Measurements from ENCODE around the gene SMAD1.
"Not testable (repeated sequence)": the region's sequence is repeated elsewhere in the genome, so short reads cannot be mapped to it uniquely, and the experiment has no call there.

The SMAD1 gene

GRCh38 chr4:145530662-145531061 is 49.0 kb downstream of the SMAD1 start:
- DNase-seq: no peak

GRCh38 chr4:145531223-145531622 is 49.6 kb downstream of the SMAD1 start:
- no peak for DNase-seq

DNA sequence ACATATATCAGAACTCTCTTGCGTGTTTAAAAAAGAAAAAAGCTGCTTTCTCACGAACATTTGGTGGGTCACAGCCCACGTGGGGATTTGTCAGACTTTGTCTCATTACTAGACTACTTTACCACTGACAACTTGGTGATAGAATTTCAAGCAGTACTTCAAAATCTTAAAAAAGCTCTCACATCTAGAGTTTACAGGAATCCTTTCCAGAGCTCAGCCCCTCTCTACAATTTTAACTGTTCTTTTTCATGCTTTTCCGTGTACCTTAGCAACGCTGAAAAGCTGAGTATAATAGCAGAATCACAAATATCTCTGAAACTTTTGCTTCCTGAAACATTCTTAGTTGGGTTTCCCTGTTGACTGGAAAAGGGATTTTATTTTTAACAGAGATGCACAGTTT is 50.2 kb downstream of the SMAD1 start:
- no peak for DNase-seq

- DNase-seq: no peak
These were observed 51.3 kb downstream of the SMAD1 start for GRCh38 chr4:145533001-145533400.

GRCh38 chr4:145533415-145533814 is 51.8 kb downstream of the SMAD1 start:
- not testable (repeated sequence) for DNase-seq

GRCh38 chr4:145533961-145534360 is 52.3 kb downstream of the SMAD1 start:
- DNase-seq: no peak

GRCh38 chr4:145535202-145535601 is 53.5 kb downstream of the SMAD1 start:
- DNase-seq: no peak

- DNase-seq: no peak
These were observed 54.4 kb downstream of the SMAD1 start for GRCh38 chr4:145536044-145536443.

DNA sequence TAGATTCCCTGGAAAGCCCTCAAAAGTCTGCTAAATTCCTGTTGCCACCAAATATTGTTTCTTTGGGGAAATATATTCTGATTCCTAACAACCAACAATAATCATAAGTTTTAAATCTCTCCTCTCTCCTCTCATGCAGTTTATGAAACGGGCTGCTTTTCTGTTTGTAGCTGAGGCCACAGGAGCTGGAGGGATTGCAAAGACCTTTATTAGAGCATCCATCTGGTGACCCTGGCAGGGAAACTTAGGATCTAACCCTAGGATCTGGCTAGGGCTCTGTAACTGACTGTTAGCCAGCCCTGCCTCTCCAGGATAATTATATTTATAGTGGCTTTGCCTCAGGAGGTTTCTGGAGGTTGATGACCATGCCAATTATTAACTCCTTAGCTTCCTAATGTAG is 56.9 kb downstream of the SMAD1 start:
- DNase-seq: no peak

GRCh38 chr4:145539671-145540070 is 58.0 kb downstream of the SMAD1 start:
- DNase-seq: no peak

DNA sequence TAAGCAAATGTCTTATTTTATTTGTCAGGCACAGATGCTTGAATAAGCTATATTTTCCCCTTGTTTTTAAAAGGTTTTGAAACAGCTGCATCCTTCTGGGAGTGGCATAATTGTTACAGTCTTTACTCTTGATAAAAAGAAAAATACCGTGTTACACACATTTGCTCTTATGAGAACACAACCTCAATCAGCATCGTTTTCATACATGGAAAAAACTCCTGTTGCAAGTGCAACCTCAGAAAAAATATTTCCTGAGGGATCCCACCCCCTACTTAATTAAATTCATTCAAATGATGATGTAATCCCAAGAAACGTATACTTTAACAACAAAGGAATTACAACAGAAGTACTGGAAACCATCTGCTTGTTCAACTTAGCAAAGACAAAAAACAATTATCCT is 58.6 kb downstream of the SMAD1 start:
- no peak for DNase-seq

DNA sequence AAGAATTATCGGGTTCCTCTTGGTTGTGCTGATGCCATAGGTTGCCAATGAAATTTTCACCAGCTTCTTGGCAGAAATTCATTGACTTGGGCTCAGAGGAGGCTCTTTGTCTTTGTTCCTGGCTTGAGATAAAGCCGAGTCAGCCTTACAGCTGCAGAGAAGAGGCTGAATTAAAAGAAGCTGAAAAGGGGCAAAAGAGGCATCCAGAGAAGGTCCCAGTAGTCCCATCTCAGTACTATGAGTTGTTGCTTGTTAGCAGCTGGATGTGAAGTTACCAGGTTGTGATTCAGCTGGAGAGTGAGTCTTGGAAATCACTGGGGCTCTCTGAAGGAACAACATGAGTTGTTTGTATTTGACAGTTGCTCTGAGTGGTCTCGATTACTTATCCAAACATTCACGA is 59.7 kb downstream of the SMAD1 start:
- DNase-seq: no peak

- no peak for DNase-seq
These were observed 63.4 kb downstream of the SMAD1 start for GRCh38 chr4:145545031-145545430.

DNA sequence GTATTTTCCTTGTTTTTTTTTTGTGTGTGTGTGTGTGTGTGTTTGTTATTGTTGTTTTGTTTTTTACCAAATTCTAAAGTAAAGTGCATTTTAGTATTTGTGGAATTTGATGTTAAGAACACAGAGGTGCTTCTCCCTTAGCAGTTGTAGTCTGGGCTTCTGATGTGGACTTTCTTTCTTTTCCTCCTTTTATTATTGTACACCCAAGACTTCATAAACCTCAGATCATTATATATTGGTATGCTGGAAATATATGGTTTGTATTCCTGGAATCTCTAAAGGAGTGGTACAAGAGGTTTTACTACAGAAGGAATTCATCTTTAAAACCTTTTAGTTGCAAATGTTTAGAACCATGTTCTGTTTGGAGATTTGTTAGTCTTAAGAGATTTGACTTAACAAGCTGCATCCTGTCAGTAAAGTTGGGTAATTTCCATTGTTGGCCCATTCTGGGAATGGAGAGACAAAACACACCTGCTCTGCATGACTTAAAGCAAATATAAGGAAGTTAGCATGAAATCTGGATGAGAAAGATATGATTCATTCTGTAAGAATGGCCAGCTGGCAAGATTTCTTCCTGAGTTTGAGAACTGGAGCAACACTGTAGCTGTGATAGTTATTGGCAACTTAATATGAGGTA is 64.0 kb downstream of the SMAD1 start:
- DNase-seq: no peak

GRCh38 chr4:145546175-145546915 is 64.7 kb downstream of the SMAD1 start:
- DNase-seq: no peak

- no peak for DNase-seq
These were observed 70.0 kb downstream of the SMAD1 start for GRCh38 chr4:145551660-145552059.

GRCh38 chr4:145552181-145552822 is 70.6 kb downstream of the SMAD1 start:
- DNase-seq: no peak

DNA sequence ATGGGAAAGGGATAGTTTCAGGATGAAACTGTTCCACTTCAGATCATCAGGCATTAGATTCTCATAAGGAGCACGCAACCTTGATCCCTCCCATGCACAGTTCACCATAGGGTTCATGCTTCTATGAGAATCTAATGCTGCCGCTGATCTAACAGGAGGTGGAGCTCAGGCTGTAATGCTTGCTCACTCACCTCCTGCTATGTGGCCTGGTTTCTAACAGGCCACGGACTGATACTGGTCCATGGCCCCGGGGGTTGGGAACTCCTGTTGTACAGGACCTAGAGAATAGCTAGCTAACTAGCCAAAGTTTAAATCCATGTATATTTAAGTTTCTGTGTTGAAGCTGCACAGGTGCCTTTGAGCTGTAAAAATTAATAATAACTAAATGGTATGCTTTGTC is 71.7 kb downstream of the SMAD1 start:
- DNase-seq: no peak

GRCh38 chr4:145554691-145555090 is 73.0 kb downstream of the SMAD1 start:
- DNase-seq: no peak

- DNase-seq: peak; percentile 21
These were observed 76.1 kb downstream of the SMAD1 start for GRCh38 chr4:145557720-145558119.

DNA sequence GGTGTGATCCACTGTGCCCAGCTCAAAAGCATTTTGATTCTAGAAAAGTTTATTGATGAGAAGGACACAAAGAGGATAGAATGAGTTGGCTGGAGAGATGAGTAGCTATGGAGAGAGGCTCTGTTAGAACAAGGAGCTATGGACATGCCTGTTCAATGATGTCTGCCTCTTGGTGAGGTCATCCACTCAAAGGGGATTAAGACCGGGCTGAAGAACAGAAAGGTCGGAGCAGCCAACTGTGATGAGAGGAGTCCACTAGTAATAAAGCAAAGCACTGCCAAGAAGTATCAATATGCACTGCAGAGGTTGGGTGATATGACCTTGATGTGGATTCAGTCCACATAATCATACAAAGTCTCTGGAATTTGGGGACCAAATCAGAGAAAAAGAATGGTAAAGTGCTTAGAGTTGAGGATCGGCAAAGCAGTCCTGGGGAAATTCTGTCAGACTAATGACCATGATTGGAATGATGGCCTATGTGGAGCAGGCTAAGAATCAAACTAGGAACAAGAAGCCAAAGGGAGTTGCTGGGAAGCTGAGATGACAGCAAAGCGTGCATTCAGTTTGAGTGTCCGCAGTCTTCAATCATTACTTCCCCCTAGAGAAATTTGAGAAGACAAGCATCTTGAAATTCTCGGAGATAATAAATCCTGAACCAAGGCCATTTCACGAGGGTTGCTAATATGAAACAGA is 81.8 kb downstream of the SMAD1 start:
- DNase-seq: no peak

DNA sequence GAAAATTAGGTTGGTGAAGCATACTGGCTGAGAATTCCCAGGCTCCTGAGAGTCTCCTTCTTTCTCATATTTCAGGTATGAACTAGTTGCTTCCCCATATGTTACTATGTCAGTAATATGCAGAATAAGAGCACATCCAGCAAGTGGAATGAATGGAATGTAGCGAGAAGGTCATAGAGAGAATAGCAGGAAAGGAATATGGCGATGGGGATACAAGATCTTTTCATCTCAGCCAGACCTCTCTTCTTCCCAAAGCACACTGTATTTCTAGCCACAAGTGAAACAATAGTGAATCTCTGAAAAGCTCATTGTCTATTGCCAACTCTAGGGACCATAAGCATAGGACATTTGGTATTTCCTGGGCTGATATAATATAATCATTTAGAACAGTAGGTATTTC is 82.9 kb downstream of the SMAD1 start:
- DNase-seq: no peak

- DNase-seq: no peak
These were observed 83.7 kb downstream of the SMAD1 start for GRCh38 chr4:145565328-145565727.
